Measurements from ENCODE around the gene ZFAND6. TPM values are rescaled to one million over a fixed set of nuclear protein-coding genes. Genes with fewer than 3 reads are reported as not detected.

ZFAND6 gene
- total RNA-seq, 1 experiment from 2014 or later, result 89.7 TPM

DNA sequence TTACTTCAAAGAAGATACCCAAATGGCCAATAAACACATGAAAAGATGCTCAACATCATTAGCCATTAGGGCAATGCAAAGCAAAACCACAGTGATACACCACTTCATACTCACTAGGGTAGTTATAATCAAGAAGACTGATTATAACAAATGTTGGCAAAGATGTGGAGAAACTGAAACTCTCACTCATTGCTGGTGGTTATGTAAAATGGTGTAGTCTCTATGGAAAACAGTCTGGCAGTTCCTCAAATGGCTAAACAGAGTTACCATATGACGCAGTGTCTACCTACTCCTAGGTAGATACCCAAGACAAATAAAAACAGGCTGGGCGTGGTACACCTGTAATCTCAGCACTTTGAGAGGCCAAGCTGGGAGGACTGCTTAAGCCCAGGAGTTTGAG lies 3.5 kb upstream of the ZFAND6 start:
- no peak overlapping the region for H2BK20ac ChIP-seq (ENCODE audit: low read depth, low read length, poor library complexity, severe bottlenecking)
- H3K9ac ChIP-seq (ENCODE audit: extremely low read depth, insufficient read length, low read length), result no peak overlapping the region
- no peak overlapping the region for H2BK15ac ChIP-seq (ENCODE audit: low read depth, low read length)
- H3T11ph ChIP-seq (ENCODE audit: low read length), result no peak overlapping the region
- no peaks in the 10 kb centered on the region for H3K4me1 ChIP-seq (ENCODE audit: insufficient read depth, low read length)
- no peak overlapping the region for H3K18ac ChIP-seq (ENCODE audit: insufficient read length, low read depth, low read length)
- no peak overlapping the region for H4K91ac ChIP-seq (ENCODE audit: insufficient read length, low read depth, low read length)
- H3K9me3 ChIP-seq (ENCODE audit: control insufficient read depth, low read depth, low read length), result no peaks in the 10 kb centered on the region
- no peak overlapping the region for H2BK12ac ChIP-seq (ENCODE audit: insufficient read length, low read depth, low read length)
- TF ChIP-seq, protein P1, sequence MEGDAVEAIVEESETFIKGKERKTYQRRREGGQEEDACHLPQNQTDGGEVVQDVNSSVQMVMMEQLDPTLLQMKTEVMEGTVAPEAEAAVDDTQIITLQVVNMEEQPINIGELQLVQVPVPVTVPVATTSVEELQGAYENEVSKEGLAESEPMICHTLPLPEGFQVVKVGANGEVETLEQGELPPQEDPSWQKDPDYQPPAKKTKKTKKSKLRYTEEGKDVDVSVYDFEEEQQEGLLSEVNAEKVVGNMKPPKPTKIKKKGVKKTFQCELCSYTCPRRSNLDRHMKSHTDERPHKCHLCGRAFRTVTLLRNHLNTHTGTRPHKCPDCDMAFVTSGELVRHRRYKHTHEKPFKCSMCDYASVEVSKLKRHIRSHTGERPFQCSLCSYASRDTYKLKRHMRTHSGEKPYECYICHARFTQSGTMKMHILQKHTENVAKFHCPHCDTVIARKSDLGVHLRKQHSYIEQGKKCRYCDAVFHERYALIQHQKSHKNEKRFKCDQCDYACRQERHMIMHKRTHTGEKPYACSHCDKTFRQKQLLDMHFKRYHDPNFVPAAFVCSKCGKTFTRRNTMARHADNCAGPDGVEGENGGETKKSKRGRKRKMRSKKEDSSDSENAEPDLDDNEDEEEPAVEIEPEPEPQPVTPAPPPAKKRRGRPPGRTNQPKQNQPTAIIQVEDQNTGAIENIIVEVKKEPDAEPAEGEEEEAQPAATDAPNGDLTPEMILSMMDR (conservative IDR thresholded peaks at IDR 0.05), result no peak
- H3K14ac ChIP-seq (ENCODE audit: insufficient read depth, low read length), result no peak overlapping the region
- H3K56ac ChIP-seq (ENCODE audit: insufficient read length, low read depth, low read length), result no peak overlapping the region
- H3K23ac ChIP-seq (ENCODE audit: insufficient read length, low read depth, low read length), result no peak overlapping the region
- H4K5ac ChIP-seq (ENCODE audit: insufficient read length, low read depth, low read length), result no peak overlapping the region
- H3K9me3 Mint-ChIP-seq, result no peaks in the 10 kb centered on the region; a peak in 1 of 5 replicates
- H3K79me2 ChIP-seq (ENCODE audit: insufficient read depth, low read length), result peaks cover under 1% of the 10 kb centered on the region; the same call in 1 of the 2 replicates
- H3K4me2 ChIP-seq (ENCODE audit: insufficient read depth, insufficient read length, low read length), result no peak overlapping the region
- no peaks in the 10 kb centered on the region for H4K20me1 ChIP-seq (ENCODE audit: control insufficient read depth, insufficient read depth, insufficient read length)
- no peak overlapping the region for H2BK5ac ChIP-seq (ENCODE audit: insufficient read length, low read length)
- H2BK120ac ChIP-seq (ENCODE audit: low read depth, low read length, poor library complexity, severe bottlenecking), result no peak overlapping the region
- H2AK5ac ChIP-seq (ENCODE audit: insufficient read length, low read length), result no peak overlapping the region
- H3K27me3 Mint-ChIP-seq (ENCODE audit: low read depth), result peaks cover 3% of the 10 kb centered on the region; the same call in 1 of the 2 replicates
- H2AFZ ChIP-seq (ENCODE audit: low read length), result no peak overlapping the region
- H3K27ac Mint-ChIP-seq, result no peak overlapping the region
- H4K8ac ChIP-seq (replicated peaks; ENCODE audit: insufficient read length, low read depth, low read length), result no peak overlapping the region
- DNase-seq, result no peak
- WGBS (ENCODE audit: extremely low coverage, insufficient read length, low lambda C conversion rate), result no CpG with 5 or more reads among the region's 2 CpGs
- no peaks in the 10 kb centered on the region for H3K27me3 ChIP-seq (ENCODE audit: insufficient read depth, low read length)
- H3K79me1 ChIP-seq (ENCODE audit: insufficient read depth, low read depth, low read length, poor library complexity, severe bottlenecking), result no peaks in the 10 kb centered on the region
- H3K36me3 Mint-ChIP-seq (ENCODE audit: insufficient read depth in 1 of 3, low read depth in 3 of 3), result no peaks in the 10 kb centered on the region
- H3K23me2 ChIP-seq (ENCODE audit: insufficient read length, low read depth, low read length, poor library complexity, severe bottlenecking), result peaks cover 7% of the 10 kb centered on the region
- H3K27ac ChIP-seq (ENCODE audit: insufficient read length, low read depth, low read length), result no peak overlapping the region
- peaks cover 15 to 19% of the 10 kb centered on the region in 2 experiments for H3K4me1 Mint-ChIP-seq
- no peak overlapping the region for H3K4ac ChIP-seq (ENCODE audit: low read depth, low read length)
- H3K4me3 Mint-ChIP-seq, result no peak overlapping the region

Data from H9 (cell line).